Activated T-cell treated with anti-CD3 and anti-CD28 coated beads, Interleukin-2, amount 50 U/mL, for 72 hours (primary cell): Measurements from ENCODE around the gene PLET1. TPM values are rescaled to one million over a fixed set of nuclear protein-coding genes. Genes with fewer than 3 reads are reported as not detected.

Experiments
- ATAC-seq, 2 donors: fragments of 150-1000 bp; cut with Tn5 transposase; replicated peaks in 1 of 2; 2 replicates each; pipeline ENCODE4 v1.10.0; 2021; ENCODE audit warnings: moderate library complexity in 2 of 2, mild to moderate bottlenecking in 1 of 2
- DNase-seq, 2 donors: peaks; one replicate each; pipeline ENCODE4 v3.0.0; 2021 to 2022; ENCODE audit warnings: mixed read lengths in 1 of 2
- H3K27ac Mint-ChIP-seq: one replicate; pipeline ENCODE4 v1.8.0; 2022; ENCODE audit warnings: mild to moderate bottlenecking, moderate library complexity, mixed read lengths
- H3K27me3 Mint-ChIP-seq: one replicate; pipeline ENCODE4 v1.8.0; 2022; ENCODE audit warnings: low read depth, mixed read lengths
- H3K36me3 Mint-ChIP-seq, 2 donors: one replicate each; pipeline ENCODE4 v1.8.0; 2022; ENCODE audit warnings: mixed read lengths in 2 of 2, mild to moderate bottlenecking in 1 of 2; ENCODE audit not compliant: insufficient read depth in 2 of 2
- H3K4me1 Mint-ChIP-seq: one replicate; pipeline ENCODE4 v1.8.0; 2022; ENCODE audit warnings: low read depth, mixed read lengths
- H3K4me3 Mint-ChIP-seq, 2 donors: one replicate each; pipeline ENCODE4 v1.8.0; 2022; ENCODE audit warnings: mild to moderate bottlenecking in 2 of 2, mixed read lengths in 2 of 2, moderate library complexity in 2 of 2
- H3K9me3 Mint-ChIP-seq, 2 donors: one replicate each; pipeline ENCODE4 v1.8.0; 2022; ENCODE audit warnings: mixed read lengths in 2 of 2
- total RNA-seq, 2 donors: library from RNA; stranded (reverse); gene quantifications; one replicate each; pipeline ENCODE4 v1.2.3, GENCODE V29; 2022

Gene PLET1
- total RNA-seq, 2 donors from 2014 or later, result not detected

DNA sequence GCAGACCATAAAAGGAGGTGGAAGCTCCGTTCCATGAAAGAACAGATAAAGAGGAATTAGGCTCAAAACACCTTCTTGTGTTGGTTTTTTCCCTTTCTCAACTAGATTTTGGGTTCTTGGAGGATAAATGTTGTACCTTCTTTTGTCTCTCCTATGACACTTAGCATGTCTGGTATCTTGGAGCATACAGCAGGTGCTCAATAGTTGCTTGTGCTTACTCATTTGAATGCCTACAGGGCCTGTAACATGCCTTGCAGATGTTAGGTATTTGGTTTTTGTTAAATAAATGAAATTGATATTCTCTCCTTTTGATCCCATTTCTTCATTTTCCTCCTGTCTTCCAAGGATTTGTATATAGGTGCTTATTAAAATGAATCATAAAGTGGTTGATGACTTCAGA is 16.4 kb upstream of the PLET1 start:
- Mint-ChIP-seq H3K4me3 (no peak overlapping the region), H3K4me1 (peaks cover 17% of the 10 kb centered on the region), H3K36me3 (no peaks in the 10 kb centered on the region), H3K27ac (no peak overlapping the region), H3K9me3 (no peaks in the 10 kb centered on the region), H3K27me3 (no peaks in the 10 kb centered on the region)
- ATAC-seq (no peak), DNase-seq (no peak)

DNA sequence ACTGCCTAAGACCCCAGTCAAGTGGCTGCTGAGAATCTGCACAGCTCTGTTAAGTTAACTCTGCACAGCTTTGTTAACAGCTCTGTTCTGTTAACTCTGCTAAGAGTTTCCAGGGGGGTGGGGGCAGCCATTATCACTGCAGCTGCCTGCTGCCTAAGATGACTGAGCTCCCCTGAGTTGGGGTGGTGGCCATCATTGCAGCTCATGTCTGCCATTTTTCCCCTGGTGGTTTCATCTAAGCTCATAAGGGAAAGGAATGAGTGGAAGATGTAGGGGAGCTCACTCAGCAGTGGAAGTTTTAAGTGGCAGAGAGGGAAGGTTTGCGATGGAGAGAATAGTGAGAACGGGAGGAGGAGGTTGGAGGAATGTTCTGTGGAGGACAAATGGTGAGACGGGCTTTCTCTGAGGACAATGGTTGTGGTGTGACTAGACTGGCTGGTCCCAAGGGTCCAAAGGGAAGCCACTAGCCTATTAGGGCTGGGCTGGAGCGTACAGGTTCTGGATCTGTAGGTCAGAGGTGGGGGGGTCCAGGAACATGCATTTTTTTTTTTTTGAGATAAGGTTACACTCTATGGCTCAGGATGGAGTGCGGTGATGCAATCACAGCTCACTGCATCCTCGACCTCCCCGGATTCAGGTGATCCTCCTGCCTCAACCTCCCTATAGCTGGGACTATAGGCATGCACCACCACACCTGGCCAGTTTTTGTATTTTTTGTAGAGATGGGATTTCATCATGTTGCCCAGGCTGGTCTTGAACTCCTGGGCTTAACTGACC is 13.5 kb upstream of the PLET1 start:
- DNase-seq (no peak), ATAC-seq (no peak)
- Mint-ChIP-seq H3K4me3 (no peak overlapping the region), H3K9me3 (no peaks in the 10 kb centered on the region), H3K4me1 (peaks cover 1% of the 10 kb centered on the region), H3K27me3 (no peaks in the 10 kb centered on the region), H3K36me3 (no peaks in the 10 kb centered on the region), H3K27ac (no peak overlapping the region)

DNA sequence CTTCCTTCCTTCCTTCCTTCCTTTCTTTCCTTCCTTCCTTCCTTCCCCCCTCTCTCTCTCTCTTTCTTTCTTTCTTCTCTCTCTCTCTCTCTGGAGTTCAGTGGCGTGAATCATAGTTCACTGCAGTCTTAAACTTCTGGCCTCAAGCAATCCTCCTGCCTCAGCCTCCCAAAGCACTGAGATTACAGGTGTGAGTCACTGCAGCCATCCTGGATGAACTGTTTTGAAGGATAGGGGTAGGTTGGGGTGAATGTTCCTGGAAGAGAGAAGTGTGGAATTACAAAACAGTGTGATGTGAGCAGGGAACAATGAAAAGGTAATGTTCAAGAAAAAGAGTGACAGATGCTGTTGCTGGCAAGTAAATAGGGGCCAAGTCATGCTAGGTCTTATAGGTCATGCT is 12.4 kb upstream of the PLET1 start:
- Mint-ChIP-seq H3K4me1 (no peaks in the 10 kb centered on the region), H3K4me3 (no peak overlapping the region), H3K27me3 (no peaks in the 10 kb centered on the region), H3K36me3 (no peaks in the 10 kb centered on the region), H3K27ac (no peak overlapping the region), H3K9me3 (no peaks in the 10 kb centered on the region)
- no peak for ATAC-seq
- DNase-seq, result no peak

DNA sequence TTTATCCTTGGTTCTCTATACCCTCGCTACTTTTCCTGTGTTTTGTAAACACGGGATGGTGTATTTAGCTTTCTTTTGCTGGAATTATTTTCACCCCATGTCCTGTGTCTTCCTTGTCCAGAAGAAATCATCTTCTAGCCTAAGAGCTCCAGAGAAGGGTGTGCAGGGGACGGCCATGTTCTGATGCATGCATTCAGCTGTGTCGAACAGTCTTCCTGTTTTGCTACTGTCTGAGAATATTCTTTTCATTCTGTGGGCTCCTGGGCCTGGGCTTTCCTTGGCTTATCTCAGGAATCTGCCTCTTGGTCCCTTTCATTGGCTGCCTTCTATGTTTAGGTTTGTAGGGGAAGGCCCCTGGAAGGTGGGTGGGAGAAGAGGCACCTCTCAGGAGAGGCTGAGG is 10.6 kb upstream of the PLET1 start:
- H3K27me3 Mint-ChIP-seq, result no peaks in the 10 kb centered on the region
- no peaks in the 10 kb centered on the region for H3K9me3 Mint-ChIP-seq
- H3K4me3 Mint-ChIP-seq, result no peak overlapping the region
- DNase-seq (no peak), ATAC-seq (no peak)
- no peak overlapping the region for H3K27ac Mint-ChIP-seq
- H3K36me3 Mint-ChIP-seq, result no peaks in the 10 kb centered on the region
- no peaks in the 10 kb centered on the region for H3K4me1 Mint-ChIP-seq

DNA sequence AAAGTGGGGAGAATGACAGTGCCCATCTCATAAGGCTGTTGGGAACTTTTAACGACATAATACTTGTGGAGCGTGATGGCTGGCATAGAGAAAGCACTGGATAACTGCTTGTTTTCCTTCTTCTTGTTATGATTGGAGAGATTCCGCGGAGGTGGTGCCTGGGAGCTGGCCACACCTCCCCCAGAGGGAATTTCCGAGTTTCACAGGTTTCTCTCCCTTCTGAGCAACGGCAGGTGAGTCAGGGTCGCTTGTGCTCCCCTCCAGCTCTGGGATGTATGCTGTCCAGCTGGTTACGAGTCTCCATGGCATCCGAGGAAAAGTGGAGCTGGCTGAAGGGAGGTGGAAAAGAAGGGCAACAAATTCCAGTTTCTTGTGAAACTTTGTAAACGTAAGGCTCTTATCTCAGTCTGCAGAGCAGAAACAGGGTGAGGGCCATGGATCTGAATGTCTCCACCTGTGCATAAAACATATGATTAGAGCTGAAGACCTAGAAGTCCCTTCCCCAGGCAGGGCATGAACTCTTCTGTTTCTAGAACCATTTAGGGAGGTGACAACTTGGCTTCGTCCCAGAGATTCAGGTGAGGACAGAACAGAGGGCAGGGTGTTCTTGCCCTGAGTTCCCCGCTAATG is 10.0 kb upstream of the PLET1 start:
- ATAC-seq, result no peak
- H3K27me3 Mint-ChIP-seq, result no peaks in the 10 kb centered on the region
- no peak for DNase-seq
- H3K27ac Mint-ChIP-seq, result no peak overlapping the region
- no peaks in the 10 kb centered on the region for H3K9me3 Mint-ChIP-seq
- no peaks in the 10 kb centered on the region for H3K36me3 Mint-ChIP-seq
- H3K4me1 Mint-ChIP-seq, result no peaks in the 10 kb centered on the region
- H3K4me3 Mint-ChIP-seq, result no peak overlapping the region

DNA sequence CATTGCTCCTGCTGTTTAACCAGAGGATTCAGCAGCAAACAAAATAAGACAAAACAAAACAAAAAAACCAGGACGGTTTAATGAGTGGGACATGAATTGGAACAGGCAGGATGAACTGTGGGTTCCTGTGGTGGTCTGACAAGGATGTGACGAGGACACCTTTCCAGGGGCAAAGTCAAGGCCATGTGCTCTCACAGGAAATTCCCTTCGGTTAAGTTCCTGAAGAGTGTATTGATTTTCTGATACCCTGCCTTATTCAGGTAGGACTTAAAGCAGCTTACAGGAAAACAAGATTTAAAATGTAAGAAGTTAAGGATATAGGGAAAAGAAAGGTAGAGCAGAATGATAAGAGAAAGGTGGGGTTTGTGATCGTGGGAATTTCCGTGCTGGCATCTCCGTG is 8.5 kb upstream of the PLET1 start:
- Mint-ChIP-seq H3K27ac (no peak overlapping the region), H3K9me3 (no peaks in the 10 kb centered on the region), H3K4me3 (no peak overlapping the region), H3K4me1 (no peaks in the 10 kb centered on the region), H3K36me3 (no peaks in the 10 kb centered on the region), H3K27me3 (no peaks in the 10 kb centered on the region)
- ATAC-seq, result no peak
- DNase-seq, result no peak

DNA sequence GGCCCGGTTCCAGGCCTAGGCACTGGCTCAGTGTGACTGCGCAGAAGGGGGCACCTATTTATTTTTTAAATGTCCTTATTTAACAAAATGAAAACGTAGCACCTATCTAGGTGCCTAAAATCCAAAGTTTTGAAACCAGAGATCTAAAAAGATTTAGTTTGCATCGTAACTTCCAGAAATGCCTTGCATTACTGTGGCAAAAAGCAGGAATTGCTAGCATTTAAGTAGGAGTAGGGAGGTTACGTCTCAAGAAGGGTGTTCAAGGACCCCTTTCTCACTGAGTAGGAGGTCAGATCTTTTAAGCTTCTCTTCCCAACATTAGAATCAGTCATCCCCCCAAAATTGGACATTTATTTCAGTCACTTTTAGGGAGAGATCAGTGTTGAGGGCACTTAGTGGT is 7.7 kb upstream of the PLET1 start:
- ATAC-seq, result no peak

DNA sequence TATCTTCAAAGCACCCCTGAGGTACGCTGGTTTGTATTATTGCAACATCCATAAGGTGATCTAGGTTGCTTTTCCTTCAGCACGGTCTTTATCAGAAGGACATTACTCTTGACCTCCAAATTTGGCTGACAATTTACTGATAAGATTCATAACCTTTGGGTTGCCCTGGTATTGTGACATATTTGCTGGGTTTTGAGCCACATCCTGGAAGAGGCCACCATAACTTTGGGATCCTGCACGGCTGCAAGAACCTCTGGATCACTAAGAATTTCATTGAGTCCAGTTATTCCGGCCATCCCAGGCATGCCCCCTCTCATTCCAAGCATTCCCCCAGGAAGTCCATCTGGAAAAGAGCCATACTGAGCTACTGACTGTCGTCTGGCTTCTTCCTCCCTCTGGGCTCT is 6.5 kb upstream of the PLET1 start:
- ATAC-seq, result no peak
- Mint-ChIP-seq H3K4me3 (no peak overlapping the region), H3K4me1 (no peaks in the 10 kb centered on the region), H3K9me3 (no peaks in the 10 kb centered on the region), H3K36me3 (no peaks in the 10 kb centered on the region), H3K27me3 (no peaks in the 10 kb centered on the region), H3K27ac (no peak overlapping the region)
- no peak for DNase-seq

More for the DNA sequence above, 7.7 kb upstream of the PLET1 start:
- H3K27me3 Mint-ChIP-seq, result no peaks in the 10 kb centered on the region
- no peaks in the 10 kb centered on the region for H3K36me3 Mint-ChIP-seq
- DNase-seq, result no peak
- H3K9me3 Mint-ChIP-seq, result no peaks in the 10 kb centered on the region
- no peak overlapping the region for H3K4me3 Mint-ChIP-seq
- H3K27ac Mint-ChIP-seq, result no peak overlapping the region
- H3K4me1 Mint-ChIP-seq, result no peaks in the 10 kb centered on the region

DNA sequence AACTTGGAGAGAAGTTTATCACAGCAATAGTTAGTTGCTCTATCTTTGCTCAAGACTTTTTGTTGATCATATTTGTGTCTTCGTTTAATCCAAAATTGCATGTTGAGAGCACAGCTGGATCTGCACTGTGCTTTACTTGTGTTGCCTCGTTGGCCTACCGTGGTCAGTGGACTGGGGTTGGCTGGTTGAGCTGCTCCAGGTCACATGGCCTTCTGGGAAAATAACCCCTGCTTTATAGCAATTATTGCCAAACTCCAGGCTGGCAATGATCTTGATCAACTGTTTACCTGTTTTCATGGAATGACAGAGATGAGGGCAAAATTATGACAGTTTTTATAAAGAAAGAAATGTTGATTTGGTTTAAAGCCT is 5.7 kb upstream of the PLET1 start:
- no peak for ATAC-seq
- no peaks in the 10 kb centered on the region for H3K4me1 Mint-ChIP-seq
- DNase-seq, result no peak
- H3K27ac Mint-ChIP-seq, result no peak overlapping the region
- H3K4me3 Mint-ChIP-seq, result no peak overlapping the region
- no peaks in the 10 kb centered on the region for H3K27me3 Mint-ChIP-seq
- H3K36me3 Mint-ChIP-seq, result no peaks in the 10 kb centered on the region
- no peaks in the 10 kb centered on the region for H3K9me3 Mint-ChIP-seq

DNA sequence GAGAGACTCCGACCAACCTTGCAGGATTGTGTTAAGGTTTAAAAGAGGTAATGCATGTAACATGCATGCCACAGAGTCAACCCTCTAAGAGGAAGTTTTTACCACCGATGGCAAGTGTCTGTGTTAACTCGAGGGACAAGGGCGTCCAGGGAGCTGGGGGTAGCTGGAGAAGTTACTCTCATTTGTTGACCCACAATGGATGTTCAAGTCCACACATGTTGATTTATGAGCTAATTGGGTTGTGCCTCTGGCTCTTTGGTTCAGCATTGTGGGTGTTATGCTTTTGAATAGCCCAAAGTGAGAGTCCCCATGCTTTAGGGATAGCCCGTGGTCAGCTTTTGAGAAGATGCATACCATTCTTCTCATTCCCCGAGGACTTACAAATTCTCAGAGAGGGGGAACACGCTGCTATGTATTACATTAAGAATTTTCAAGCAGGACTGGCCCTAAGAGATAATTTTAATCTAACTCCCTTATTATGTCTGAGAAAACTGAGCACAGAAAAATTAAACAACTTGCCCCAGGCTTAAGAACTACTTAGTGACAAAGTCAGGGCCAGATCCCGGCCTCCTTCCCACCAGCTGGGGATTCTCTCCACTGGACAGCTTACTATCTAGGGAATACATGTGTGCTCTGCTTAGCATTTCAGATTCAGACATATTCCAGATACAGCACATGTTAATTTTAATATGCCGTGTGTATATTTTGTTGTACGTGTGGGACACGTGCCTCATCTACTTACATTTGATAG is 5.2 kb upstream of the PLET1 start:
- H3K4me1 Mint-ChIP-seq, result no peaks in the 10 kb centered on the region
- H3K9me3 Mint-ChIP-seq, result no peaks in the 10 kb centered on the region
- H3K27me3 Mint-ChIP-seq, result no peaks in the 10 kb centered on the region
- no peak overlapping the region for H3K4me3 Mint-ChIP-seq
- DNase-seq, result no peak
- no peak overlapping the region for H3K27ac Mint-ChIP-seq
- ATAC-seq, result no peak
- no peaks in the 10 kb centered on the region for H3K36me3 Mint-ChIP-seq

DNA sequence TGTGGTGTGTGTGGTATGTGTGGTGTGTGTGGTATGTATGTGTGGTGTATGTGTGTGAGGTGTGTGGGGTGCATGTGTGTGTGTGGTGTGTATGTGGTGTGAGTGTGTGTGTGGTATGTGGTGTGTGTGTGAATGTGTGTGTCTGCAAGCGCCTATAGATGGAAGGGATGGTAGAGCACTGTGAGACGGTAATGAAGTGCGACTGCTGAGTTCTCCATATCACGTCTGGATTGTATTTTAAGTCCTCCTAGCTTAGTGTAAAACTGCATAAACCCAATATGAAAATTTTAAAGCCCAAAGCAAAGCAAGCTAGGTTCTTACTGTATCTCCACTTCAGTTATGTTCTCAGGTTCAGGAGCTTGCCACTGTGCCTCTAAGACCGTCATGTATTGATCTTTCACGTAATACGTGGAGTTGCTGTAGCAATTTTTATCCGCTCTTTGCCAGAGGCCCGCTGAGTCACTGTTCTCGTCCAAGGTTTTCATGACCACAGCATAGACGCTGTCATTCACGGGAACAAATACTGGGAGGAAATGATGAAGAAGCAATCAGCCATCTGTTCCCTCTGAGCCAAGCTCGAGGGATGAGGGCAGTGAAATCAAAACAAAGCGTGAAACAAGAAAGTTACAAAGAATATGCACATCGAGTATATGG is 5.5 kb downstream of the PLET1 start:
- Mint-ChIP-seq H3K4me3 (no peak overlapping the region), H3K9me3 (no peaks in the 10 kb centered on the region), H3K27ac (no peak overlapping the region), H3K36me3 (no peaks in the 10 kb centered on the region), H3K4me1 (no peaks in the 10 kb centered on the region), H3K27me3 (no peaks in the 10 kb centered on the region)
- DNase-seq (no peak), ATAC-seq (no peak)

DNA sequence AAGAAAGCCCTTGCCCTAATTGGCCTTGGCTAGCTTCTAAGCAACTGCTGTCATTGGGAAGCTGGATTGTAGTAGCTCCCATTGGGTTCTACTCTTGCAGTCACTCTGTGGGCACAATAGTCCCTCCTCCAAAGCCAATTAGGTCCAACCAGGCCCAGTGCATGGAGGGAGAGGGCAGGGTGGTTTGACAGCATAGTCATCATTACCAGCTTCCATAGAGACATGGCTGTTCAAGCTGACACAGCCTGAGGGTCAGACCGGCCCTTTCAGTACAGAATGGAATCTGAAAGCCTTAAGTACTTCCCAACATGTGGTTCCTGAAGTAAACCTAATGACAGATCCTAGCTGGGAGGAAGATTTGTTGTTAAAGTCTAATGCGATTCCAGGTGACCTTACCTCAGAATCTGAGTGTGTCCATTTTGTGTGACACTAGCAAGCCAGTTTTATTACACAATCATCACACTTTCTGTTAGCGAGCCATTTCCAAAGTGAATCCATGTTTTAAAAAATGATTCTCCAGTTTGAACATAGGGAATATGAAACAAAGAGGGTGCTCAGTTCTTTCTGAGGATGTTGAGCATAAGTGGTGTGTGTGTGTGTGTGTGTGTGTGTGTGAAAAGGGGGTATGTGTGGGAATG is 6.9 kb downstream of the PLET1 start:
- Mint-ChIP-seq H3K4me1 (no peaks in the 10 kb centered on the region), H3K36me3 (no peaks in the 10 kb centered on the region), H3K27ac (no peak overlapping the region)

More for the DNA sequence above, 6.9 kb downstream of the PLET1 start:
- ATAC-seq, result no peak
- H3K4me3 Mint-ChIP-seq, result no peak overlapping the region
- H3K27me3 Mint-ChIP-seq, result no peaks in the 10 kb centered on the region
- H3K9me3 Mint-ChIP-seq, result no peaks in the 10 kb centered on the region
- no peak for DNase-seq
